ENCODE data around the gene ANK2. TPM values are rescaled to one million over a fixed set of nuclear protein-coding genes. Genes with fewer than 3 reads are reported as not detected.
A peak's percentile ranks its signal among the peaks of the same experiment; 100 is the strongest.

The ANK2 gene
- total and polyA plus RNA-seq, 2 of the 13 experiments (the other 11 are each of a cell fraction or from before 2014, with no cell fraction given) = 2.7 to 15.1 TPM

- peak; percentile 80 for TF ChIP-seq ARID5B (CRISPR knock-in tag; IDR thresholded peaks at IDR 0.05)
- TF ChIP-seq PRDM15 (CRISPR knock-in tag; IDR thresholded peaks at IDR 0.05) = no peak
- TF ChIP-seq ZNF766 (CRISPR knock-in tag; IDR thresholded peaks at IDR 0.05; ENCODE audit: borderline replicate concordance) = no peak
- peak; percentile 83 for TF ChIP-seq HDAC2 (CRISPR knock-in tag; IDR thresholded peaks at IDR 0.05)
- TF ChIP-seq SP5 (CRISPR knock-in tag; IDR thresholded peaks at IDR 0.05; ENCODE audit: borderline replicate concordance, low read depth) = peak; percentile 59; the same call in 1 of the 2 replicates
- no peak for TF ChIP-seq ZNF704 (CRISPR knock-in tag; IDR thresholded peaks at IDR 0.05; ENCODE audit: borderline replicate concordance)
- TF ChIP-seq ZNF331 (CRISPR knock-in tag; IDR thresholded peaks at IDR 0.05) = 0 out of 2 replicates have a peak, but pooled peaks have one; percentile 41
- 0 out of 2 replicates have a peak, but pooled peaks have one; percentile 34 for TF ChIP-seq SOX13 (IDR thresholded peaks at IDR 0.05)
- TF ChIP-seq SOX13 (CRISPR knock-in tag; conservative IDR thresholded peaks at IDR 0.05 in 1 of 2, IDR thresholded peaks at IDR 0.05 in 1 of 2) = peak in 1 of 2 experiments; percentile 77; a peak in 2 of 4 replicates
- TF ChIP-seq TCF7 (IDR thresholded peaks at IDR 0.05; ENCODE audit: low read depth) = peak; percentile 94
- peak; percentile 26; the same call in 1 of the 2 replicates for TF ChIP-seq FOXO1 (CRISPR knock-in tag; IDR thresholded peaks at IDR 0.05)
- TF ChIP-seq ARID3A (IDR thresholded peaks at IDR 0.05; ENCODE audit: low read depth, low read length) = peak; percentile 85
- no peak for TF ChIP-seq SOX6 (IDR thresholded peaks at IDR 0.05)
- TF ChIP-seq SOX6 (CRISPR knock-in tag; IDR thresholded peaks at IDR 0.05) = peak; percentile 38; the same call in 1 of the 2 replicates
- peak; percentile 79 for TF ChIP-seq HHEX (CRISPR knock-in tag; IDR thresholded peaks at IDR 0.05)
- TF ChIP-seq FOXA3 (CRISPR knock-in tag; IDR thresholded peaks at IDR 0.05) = peak; percentile 75
- TF ChIP-seq SP2 (CRISPR knock-in tag; IDR thresholded peaks at IDR 0.05) = no peak
- TF ChIP-seq THRA (CRISPR knock-in tag; IDR thresholded peaks at IDR 0.05; ENCODE audit: borderline replicate concordance) = peak; percentile 61; the same call in 1 of the 2 replicates
Measured at GRCh38 chr4:113170805-113171468, 121.5 kb downstream of the ANK2 start (continued).
